Hematopoietic multipotent progenitor cell treated with erythropoietin and hydrocortisone succinate and interleukin-3 and kit ligand, for 6 days (in vitro differentiated cells): Measurements from ENCODE around the gene RARA.
"Not testable (repeated sequence)": the region's sequence is repeated elsewhere in the genome, so short reads cannot be mapped to it uniquely, and the experiment has no call there.

Experiments
- DNase-seq: peaks from one replicate; pipeline ENCODE4 v3.0.0-alpha.2; 2015

Gene RARA

GRCh38 chr17:40361063-40361924 lies 52.3 kb downstream of the RARA start:
- DNase-seq: no peak

- DNase-seq: no peak
Observed at GRCh38 chr17:40361925-40362695, 53.1 kb downstream of the RARA start.

GRCh38 chr17:40362696-40363110 lies 53.7 kb downstream of the RARA start:
- peak; percentile 90 for DNase-seq

- peak; percentile 60 for DNase-seq
Observed at GRCh38 chr17:40363111-40363827, 54.3 kb downstream of the RARA start.

- DNase-seq: no peak
Observed at GRCh38 chr17:40364121-40364861, 55.3 kb downstream of the RARA start, which contains the start of gene GJD3. Gene GJD3, minus strand, starts transcription at chr17:40364737. Its CDS starts 922 bp downstream, at chr17:40363815.

- no peak for DNase-seq
Observed at GRCh38 chr17:40364906-40365305, 55.9 kb downstream of the RARA start.

GRCh38 chr17:40366076-40366860 lies 57.3 kb downstream of the RARA start:
- DNase-seq: no peak

- no peak for DNase-seq
Observed at GRCh38 chr17:40366861-40367518, 58.0 kb downstream of the RARA start.

- DNase-seq: not testable (repeated sequence)
Observed at GRCh38 chr17:40367728-40368127, 58.7 kb downstream of the RARA start.

- no peak for DNase-seq
Observed at GRCh38 chr17:40369923-40370322, 60.9 kb downstream of the RARA start.

GRCh38 chr17:40371261-40371929 lies 62.4 kb downstream of the RARA start:
- peak; percentile 67 for DNase-seq

GRCh38 chr17:40372031-40372430 lies 63.1 kb downstream of the RARA start:
- DNase-seq: no peak

GRCh38 chr17:40372644-40373043 lies 63.7 kb downstream of the RARA start:
- DNase-seq: not testable (repeated sequence)

GRCh38 chr17:40373324-40373723 lies 64.3 kb downstream of the RARA start:
- no peak for DNase-seq

GRCh38 chr17:40373999-40374398 lies 65.0 kb downstream of the RARA start:
- no peak for DNase-seq

- DNase-seq: no peak
Observed at GRCh38 chr17:40374821-40375498, 66.0 kb downstream of the RARA start.

GRCh38 chr17:40375786-40376185 lies 66.8 kb downstream of the RARA start:
- not testable (repeated sequence) for DNase-seq

GRCh38 chr17:40376541-40376940 lies 67.6 kb downstream of the RARA start:
- DNase-seq: not testable (repeated sequence)

GRCh38 chr17:40377832-40378231 lies 68.9 kb downstream of the RARA start:
- no peak for DNase-seq

GRCh38 chr17:40378966-40379365 lies 70.0 kb downstream of the RARA start:
- DNase-seq: no peak
